Activated naive CD8-positive, alpha-beta T cell treated with anti-CD3 and anti-CD28 coated beads for 36 hours (primary cell): Measurements from ENCODE around the gene KBTBD4. TPM values are rescaled to one million over a fixed set of nuclear protein-coding genes. Genes with fewer than 3 reads are reported as not detected.

ENCODE experiments used
- DNase-seq: peaks from one replicate; pipeline ENCODE4 v3.0.0; 2021
- H3K27ac Mint-ChIP-seq: one replicate; pipeline ENCODE4 v1.8.0; 2022; ENCODE audit warnings: mild to moderate bottlenecking, moderate library complexity, mixed read lengths
- H3K27me3 Mint-ChIP-seq: one replicate; pipeline ENCODE4 v1.8.0; 2022; ENCODE audit warnings: mild to moderate bottlenecking, mixed read lengths
- H3K36me3 Mint-ChIP-seq: one replicate; pipeline ENCODE4 v1.8.0; 2021; ENCODE audit warnings: mild to moderate bottlenecking, mixed read lengths
- H3K4me1 Mint-ChIP-seq: one replicate; pipeline ENCODE4 v1.8.0; 2021; ENCODE audit warnings: mixed read lengths
- H3K4me3 Mint-ChIP-seq: one replicate; pipeline ENCODE4 v1.8.0; 2022; ENCODE audit warnings: mild to moderate bottlenecking, moderate library complexity, mixed read lengths
- H3K9me3 Mint-ChIP-seq: one replicate; pipeline ENCODE4 v1.8.0; 2022; ENCODE audit warnings: mixed read lengths
- total RNA-seq, 2 experiments: library from RNA; stranded (reverse); gene quantifications; one replicate each; pipeline ENCODE4 v1.2.3, GENCODE V29; 2021

Gene KBTBD4
- 10 to 100 TPM; 19.5 to 20.0 TPM for total RNA-seq

GRCh38 chr11:47578524-47579494 lies at the start of gene KBTBD4, which contains the start of gene NDUFS3:
Gene KBTBD4 (minus strand): TSS chr11:47578970. CDS start chr11:47578951, 19 bp downstream.
Gene NDUFS3 (plus strand): TSS chr11:47579074. CDS start chr11:47579092, 18 bp downstream.
- H3K4me1 Mint-ChIP-seq = peaks cover 30% of the 10 kb centered on the region
- H3K4me3 Mint-ChIP-seq = peak within 1 kb of the TSS; percentile 97
- H3K9me3 Mint-ChIP-seq = no peaks in the 10 kb centered on the region
- H3K27ac Mint-ChIP-seq = peak within 1 kb of the TSS; percentile 96
- DNase-seq = peak; percentile 88
- H3K27me3 Mint-ChIP-seq = no peaks in the 10 kb centered on the region
- H3K36me3 Mint-ChIP-seq = peaks cover 45% of the 10 kb centered on the region

- Mint-ChIP-seq H3K4me1 (no peaks in the 10 kb centered on the region), H3K9me3 (no peaks in the 10 kb centered on the region), H3K36me3 (peaks cover 31% of the 10 kb centered on the region), H3K27ac (no peak overlapping the region), H3K4me3 (no peak overlapping the region), H3K27me3 (no peaks in the 10 kb centered on the region)
- no peak for DNase-seq
Measured at GRCh38 chr11:47628026-47628425, 49.3 kb upstream of the KBTBD4 start.

- DNase-seq = no peak
- Mint-ChIP-seq H3K27me3 (no peaks in the 10 kb centered on the region), H3K4me1 (no peaks in the 10 kb centered on the region), H3K36me3 (peaks cover 26% of the 10 kb centered on the region), H3K9me3 (no peaks in the 10 kb centered on the region), H3K4me3 (no peak overlapping the region), H3K27ac (no peak overlapping the region)
Measured at GRCh38 chr11:47626234-47626633, 47.5 kb upstream of the KBTBD4 start.

GRCh38 chr11:47620836-47621378 lies 42.1 kb upstream of the KBTBD4 start:
- no peak for DNase-seq
- Mint-ChIP-seq H3K4me3 (no peak overlapping the region), H3K27me3 (no peaks in the 10 kb centered on the region), H3K4me1 (no peaks in the 10 kb centered on the region), H3K36me3 (peaks cover 13% of the 10 kb centered on the region), H3K27ac (no peak overlapping the region), H3K9me3 (no peaks in the 10 kb centered on the region)

- Mint-ChIP-seq H3K36me3 (peaks cover 6% of the 10 kb centered on the region), H3K4me3 (no peak overlapping the region), H3K4me1 (no peaks in the 10 kb centered on the region), H3K27me3 (no peaks in the 10 kb centered on the region), H3K27ac (no peak overlapping the region), H3K9me3 (no peaks in the 10 kb centered on the region)
- DNase-seq = no peak
Measured at GRCh38 chr11:47617417-47617809, 38.6 kb upstream of the KBTBD4 start.

- Mint-ChIP-seq H3K4me1 (no peaks in the 10 kb centered on the region), H3K27ac (no peak overlapping the region), H3K4me3 (no peak overlapping the region), H3K27me3 (no peaks in the 10 kb centered on the region), H3K9me3 (no peaks in the 10 kb centered on the region), H3K36me3 (peaks cover 6% of the 10 kb centered on the region)
- no peak for DNase-seq
Measured at GRCh38 chr11:47616726-47617416, 38.1 kb upstream of the KBTBD4 start.

GRCh38 chr11:47615249-47615648 lies 36.5 kb upstream of the KBTBD4 start:
- no peak overlapping the region for H3K27ac Mint-ChIP-seq
- H3K4me1 Mint-ChIP-seq = no peaks in the 10 kb centered on the region
- H3K27me3 Mint-ChIP-seq = no peaks in the 10 kb centered on the region
- H3K36me3 Mint-ChIP-seq = peaks cover 6% of the 10 kb centered on the region
- DNase-seq = no peak
- no peak overlapping the region for H3K4me3 Mint-ChIP-seq
- no peaks in the 10 kb centered on the region for H3K9me3 Mint-ChIP-seq

GRCh38 chr11:47611348-47611794 lies 32.6 kb upstream of the KBTBD4 start:
- no peak for DNase-seq
- no peaks in the 10 kb centered on the region for H3K4me1 Mint-ChIP-seq
- no peaks in the 10 kb centered on the region for H3K27me3 Mint-ChIP-seq
- no peaks in the 10 kb centered on the region for H3K9me3 Mint-ChIP-seq
- no peak overlapping the region for H3K4me3 Mint-ChIP-seq
- H3K36me3 Mint-ChIP-seq = no peaks in the 10 kb centered on the region
- no peak overlapping the region for H3K27ac Mint-ChIP-seq

GRCh38 chr11:47609675-47610074 lies 30.9 kb upstream of the KBTBD4 start:
- no peak overlapping the region for H3K27ac Mint-ChIP-seq
- H3K9me3 Mint-ChIP-seq = no peaks in the 10 kb centered on the region
- DNase-seq = no peak
- H3K36me3 Mint-ChIP-seq = no peaks in the 10 kb centered on the region
- no peak overlapping the region for H3K4me3 Mint-ChIP-seq
- H3K4me1 Mint-ChIP-seq = no peaks in the 10 kb centered on the region
- H3K27me3 Mint-ChIP-seq = no peaks in the 10 kb centered on the region

- Mint-ChIP-seq H3K4me3 (no peak overlapping the region), H3K9me3 (no peaks in the 10 kb centered on the region), H3K27me3 (no peaks in the 10 kb centered on the region), H3K36me3 (no peaks in the 10 kb centered on the region), H3K4me1 (no peaks in the 10 kb centered on the region), H3K27ac (no peak overlapping the region)
- no peak for DNase-seq
Measured at GRCh38 chr11:47607380-47607779, 28.6 kb upstream of the KBTBD4 start.

GRCh38 chr11:47606731-47607130 lies 28.0 kb upstream of the KBTBD4 start:
- no peaks in the 10 kb centered on the region for H3K4me1 Mint-ChIP-seq
- H3K27me3 Mint-ChIP-seq = no peaks in the 10 kb centered on the region
- no peak for DNase-seq
- no peaks in the 10 kb centered on the region for H3K9me3 Mint-ChIP-seq
- no peaks in the 10 kb centered on the region for H3K36me3 Mint-ChIP-seq
- H3K4me3 Mint-ChIP-seq = no peak overlapping the region
- H3K27ac Mint-ChIP-seq = no peak overlapping the region

GRCh38 chr11:47605921-47606320 lies 27.2 kb upstream of the KBTBD4 start:
- Mint-ChIP-seq H3K9me3 (no peaks in the 10 kb centered on the region), H3K27ac (no peak overlapping the region), H3K4me1 (no peaks in the 10 kb centered on the region), H3K4me3 (no peak overlapping the region), H3K36me3 (no peaks in the 10 kb centered on the region), H3K27me3 (no peaks in the 10 kb centered on the region)
- DNase-seq = no peak

GRCh38 chr11:47603295-47603694 lies 24.5 kb upstream of the KBTBD4 start:
- Mint-ChIP-seq H3K4me1 (no peaks in the 10 kb centered on the region), H3K27ac (no peak overlapping the region), H3K27me3 (no peaks in the 10 kb centered on the region), H3K36me3 (no peaks in the 10 kb centered on the region), H3K9me3 (no peaks in the 10 kb centered on the region), H3K4me3 (no peak overlapping the region)
- no peak for DNase-seq

GRCh38 chr11:47599902-47600301 lies 21.1 kb upstream of the KBTBD4 start:
- H3K27ac Mint-ChIP-seq = no peak overlapping the region
- no peak overlapping the region for H3K4me3 Mint-ChIP-seq
- no peaks in the 10 kb centered on the region for H3K36me3 Mint-ChIP-seq
- H3K9me3 Mint-ChIP-seq = no peaks in the 10 kb centered on the region
- peaks cover 7% of the 10 kb centered on the region for H3K27me3 Mint-ChIP-seq
- DNase-seq = no peak
- H3K4me1 Mint-ChIP-seq = no peaks in the 10 kb centered on the region

GRCh38 chr11:47595967-47596366 lies 17.2 kb upstream of the KBTBD4 start:
- DNase-seq = no peak
- Mint-ChIP-seq H3K4me1 (peaks cover 8% of the 10 kb centered on the region), H3K4me3 (no peak overlapping the region), H3K27me3 (peaks cover 38% of the 10 kb centered on the region), H3K9me3 (no peaks in the 10 kb centered on the region), H3K27ac (no peak overlapping the region), H3K36me3 (no peaks in the 10 kb centered on the region)
